GM19043 (cell line): ENCODE measurements around the gene NPHP1.
"Not testable (repeated sequence)": the region's sequence is repeated elsewhere in the genome, so short reads cannot be mapped to it uniquely, and the experiment has no call there.

Experiments used
- ATAC-seq: cut with Tn5 transposase; IDR thresholded peaks from one replicate; pipeline ENCODE4 v1.9.1; 2021; ENCODE audit warnings: low read depth; ENCODE audit not compliant: unreplicated experiment

Gene NPHP1

GRCh38 chr2:110198016-110198415 lies 6.8 kb downstream of the NPHP1 start:
- ATAC-seq: no peak

- no peak for ATAC-seq
Observed at GRCh38 chr2:110197452-110197851, 7.4 kb downstream of the NPHP1 start.

GRCh38 chr2:110190169-110190568 lies 14.6 kb downstream of the NPHP1 start:
- not testable (repeated sequence) for ATAC-seq

GRCh38 chr2:110182449-110182848 lies 22.4 kb downstream of the NPHP1 start:
- no peak for ATAC-seq

GRCh38 chr2:110180036-110180435 lies 24.8 kb downstream of the NPHP1 start:
- no peak for ATAC-seq

GRCh38 chr2:110173523-110173922 lies 31.3 kb downstream of the NPHP1 start:
- ATAC-seq: no peak

GRCh38 chr2:110172506-110172905 lies 32.3 kb downstream of the NPHP1 start:
- ATAC-seq: no peak

- ATAC-seq: no peak
Observed at GRCh38 chr2:110170102-110170501, 34.7 kb downstream of the NPHP1 start.

- no peak for ATAC-seq
Observed at GRCh38 chr2:110167326-110168000, 37.4 kb downstream of the NPHP1 start.

- no peak for ATAC-seq
Observed at GRCh38 chr2:110166266-110166665, 38.5 kb downstream of the NPHP1 start.

GRCh38 chr2:110157153-110157793 lies 47.5 kb downstream of the NPHP1 start:
- ATAC-seq: no peak

GRCh38 chr2:110154828-110155227 lies 50.0 kb downstream of the NPHP1 start:
- not testable (repeated sequence) for ATAC-seq

- ATAC-seq: not testable (repeated sequence)
Observed at GRCh38 chr2:110154188-110154587, 50.6 kb downstream of the NPHP1 start.

GRCh38 chr2:110153416-110153815 lies 51.4 kb downstream of the NPHP1 start:
- ATAC-seq: no peak

- no peak for ATAC-seq
Observed at GRCh38 chr2:110152943-110153342, 51.9 kb downstream of the NPHP1 start.

- ATAC-seq: no peak
Observed at GRCh38 chr2:110149330-110150220, 55.2 kb downstream of the NPHP1 start.

GRCh38 chr2:110146945-110147332 lies 57.9 kb downstream of the NPHP1 start:
- ATAC-seq: no peak

- ATAC-seq: no peak
Observed at GRCh38 chr2:110146183-110146944, 58.4 kb downstream of the NPHP1 start.

GRCh38 chr2:110143982-110144381 lies 60.8 kb downstream of the NPHP1 start:
- ATAC-seq: no peak

GRCh38 chr2:110140401-110140800 lies 64.4 kb downstream of the NPHP1 start:
- ATAC-seq: no peak

GRCh38 chr2:110134025-110134424 lies 70.8 kb downstream of the NPHP1 start:
- ATAC-seq: no peak
